ENCODE measurements around the gene TMEM221. TPM values are rescaled to one million over a fixed set of nuclear protein-coding genes. Genes with fewer than 3 reads are reported as not detected.

Gene TMEM221
- total RNA-seq, 1 experiment from 2014 or later: 0.39 TPM

DNA sequence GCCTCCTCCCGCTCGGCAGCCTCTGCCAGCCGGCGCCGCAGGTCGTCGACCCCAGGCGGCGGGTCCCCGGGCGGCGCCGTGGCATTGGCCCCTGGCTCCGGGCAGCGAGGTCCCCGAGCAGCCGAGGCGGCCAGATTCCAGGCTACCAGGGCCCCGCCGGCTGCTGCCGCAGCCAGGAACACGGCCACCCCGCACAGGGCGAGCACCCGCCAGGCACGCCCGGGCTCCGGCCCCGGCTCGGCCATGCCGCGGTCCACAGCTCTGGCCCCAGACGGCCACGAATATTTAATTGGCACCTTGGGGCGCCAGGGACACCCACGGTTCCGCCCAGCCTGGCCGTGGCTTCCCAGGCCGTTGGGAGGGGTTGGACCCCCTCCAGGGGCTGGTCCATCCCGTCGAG lies 54.6 kb downstream of the TMEM221 start, which contains the start of gene CCDC194:
Gene CCDC194, minus strand, starts transcription at position 283 of the 400 bp plus-strand sequence. Its CDS starts 38 bp downstream, at position 245.
- H3K4me3 ChIP-seq (ENCODE audit: low read depth in 2 of 2, low read length in 2 of 2): no peak within 1 kb of the TSS
- in situ Hi-C loops (cut with HindIII; ENCODE audit: low pct_unique_long_range_greater_than_20kb, low sequenced_read_pairs): no loop called here
- H3K9me3 ChIP-seq (ENCODE audit: control insufficient read depth, insufficient read depth, low read depth, low read length): no peaks in the 10 kb centered on the region; the same call in 1 of the 2 replicates
- peaks cover 5% of the 10 kb centered on the region for H3K4me1 ChIP-seq (ENCODE audit: control insufficient read depth, insufficient read depth, low read length)
- no peak for DNase-seq (ENCODE audit: low read depth, low spot score)
- ChIA-PET CTCF (no interaction called here), POLR2A (no interaction called here)
- no peak within 1 kb of the TSS; the same call in 1 of the 2 replicates for H3K27ac ChIP-seq (ENCODE audit: low read length)
- BruUV-seq (replicated peaks): no TSS peak
- no peaks in the 10 kb centered on the region for H3K27me3 ChIP-seq (ENCODE audit: control insufficient read depth, insufficient read depth, low read length)
- TF ChIP-seq SIN3A (IDR thresholded peaks at IDR 0.05; ENCODE audit: borderline replicate concordance, insufficient read depth, low read depth, low read length) (no peak), TCF7L2 (IDR thresholded peaks at IDR 0.05; ENCODE audit: low read depth, low read length) (no peak), POLR2AphosphoS5 (IDR thresholded peaks at IDR 0.05; ENCODE audit: low read depth, low read length) (no peak)
- TF ChIP-seq, protein P1, sequence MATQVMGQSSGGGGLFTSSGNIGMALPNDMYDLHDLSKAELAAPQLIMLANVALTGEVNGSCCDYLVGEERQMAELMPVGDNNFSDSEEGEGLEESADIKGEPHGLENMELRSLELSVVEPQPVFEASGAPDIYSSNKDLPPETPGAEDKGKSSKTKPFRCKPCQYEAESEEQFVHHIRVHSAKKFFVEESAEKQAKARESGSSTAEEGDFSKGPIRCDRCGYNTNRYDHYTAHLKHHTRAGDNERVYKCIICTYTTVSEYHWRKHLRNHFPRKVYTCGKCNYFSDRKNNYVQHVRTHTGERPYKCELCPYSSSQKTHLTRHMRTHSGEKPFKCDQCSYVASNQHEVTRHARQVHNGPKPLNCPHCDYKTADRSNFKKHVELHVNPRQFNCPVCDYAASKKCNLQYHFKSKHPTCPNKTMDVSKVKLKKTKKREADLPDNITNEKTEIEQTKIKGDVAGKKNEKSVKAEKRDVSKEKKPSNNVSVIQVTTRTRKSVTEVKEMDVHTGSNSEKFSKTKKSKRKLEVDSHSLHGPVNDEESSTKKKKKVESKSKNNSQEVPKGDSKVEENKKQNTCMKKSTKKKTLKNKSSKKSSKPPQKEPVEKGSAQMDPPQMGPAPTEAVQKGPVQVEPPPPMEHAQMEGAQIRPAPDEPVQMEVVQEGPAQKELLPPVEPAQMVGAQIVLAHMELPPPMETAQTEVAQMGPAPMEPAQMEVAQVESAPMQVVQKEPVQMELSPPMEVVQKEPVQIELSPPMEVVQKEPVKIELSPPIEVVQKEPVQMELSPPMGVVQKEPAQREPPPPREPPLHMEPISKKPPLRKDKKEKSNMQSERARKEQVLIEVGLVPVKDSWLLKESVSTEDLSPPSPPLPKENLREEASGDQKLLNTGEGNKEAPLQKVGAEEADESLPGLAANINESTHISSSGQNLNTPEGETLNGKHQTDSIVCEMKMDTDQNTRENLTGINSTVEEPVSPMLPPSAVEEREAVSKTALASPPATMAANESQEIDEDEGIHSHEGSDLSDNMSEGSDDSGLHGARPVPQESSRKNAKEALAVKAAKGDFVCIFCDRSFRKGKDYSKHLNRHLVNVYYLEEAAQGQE (IDR thresholded peaks at IDR 0.05; ENCODE audit: insufficient read depth in 1 of 2, low read depth in 2 of 2, low read length in 1 of 2): no peak
- TF ChIP-seq, protein P2, sequence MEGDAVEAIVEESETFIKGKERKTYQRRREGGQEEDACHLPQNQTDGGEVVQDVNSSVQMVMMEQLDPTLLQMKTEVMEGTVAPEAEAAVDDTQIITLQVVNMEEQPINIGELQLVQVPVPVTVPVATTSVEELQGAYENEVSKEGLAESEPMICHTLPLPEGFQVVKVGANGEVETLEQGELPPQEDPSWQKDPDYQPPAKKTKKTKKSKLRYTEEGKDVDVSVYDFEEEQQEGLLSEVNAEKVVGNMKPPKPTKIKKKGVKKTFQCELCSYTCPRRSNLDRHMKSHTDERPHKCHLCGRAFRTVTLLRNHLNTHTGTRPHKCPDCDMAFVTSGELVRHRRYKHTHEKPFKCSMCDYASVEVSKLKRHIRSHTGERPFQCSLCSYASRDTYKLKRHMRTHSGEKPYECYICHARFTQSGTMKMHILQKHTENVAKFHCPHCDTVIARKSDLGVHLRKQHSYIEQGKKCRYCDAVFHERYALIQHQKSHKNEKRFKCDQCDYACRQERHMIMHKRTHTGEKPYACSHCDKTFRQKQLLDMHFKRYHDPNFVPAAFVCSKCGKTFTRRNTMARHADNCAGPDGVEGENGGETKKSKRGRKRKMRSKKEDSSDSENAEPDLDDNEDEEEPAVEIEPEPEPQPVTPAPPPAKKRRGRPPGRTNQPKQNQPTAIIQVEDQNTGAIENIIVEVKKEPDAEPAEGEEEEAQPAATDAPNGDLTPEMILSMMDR (IDR thresholded peaks at IDR 0.05): no peak
- H3K36me3 ChIP-seq (ENCODE audit: control insufficient read depth, insufficient read depth, low read length): no peaks in the 10 kb centered on the region
- intact Hi-C loops (cut with micrococcal nuclease; ENCODE audit: unreplicated experiment): loop anchor here (10.0 kb wide), 1 partner anchor 71 kb away; the partner anchor contains the start of gene NXNL1
- ATAC-seq: no peak

DNA sequence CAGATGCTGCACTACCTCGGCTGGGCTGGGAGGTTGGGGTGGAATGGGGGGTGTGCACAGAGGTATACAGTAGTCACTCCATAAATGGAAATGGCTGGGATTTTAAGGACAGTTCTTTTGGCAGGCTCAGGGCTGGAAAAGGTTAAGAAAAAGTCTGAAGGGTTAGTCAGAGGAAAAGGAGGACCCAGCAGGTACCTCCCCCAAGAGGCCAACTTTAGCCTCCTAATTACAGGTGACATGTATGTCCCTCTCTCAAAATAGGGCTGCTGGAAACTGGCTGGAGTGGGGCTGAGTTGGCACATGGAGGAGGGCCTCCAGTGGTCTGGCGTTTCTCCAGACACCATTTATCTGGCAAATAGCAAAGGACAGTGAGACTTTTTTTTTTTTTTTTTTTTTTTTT lies 55.5 kb downstream of the TMEM221 start:
- POLR2A ChIA-PET: no interaction called here
- in situ Hi-C loops (cut with HindIII; ENCODE audit: low pct_unique_long_range_greater_than_20kb, low sequenced_read_pairs): no loop called here
- no peak overlapping the region for H3K27ac ChIP-seq (ENCODE audit: low read length)
- no peaks in the 10 kb centered on the region for H3K36me3 ChIP-seq (ENCODE audit: control insufficient read depth, insufficient read depth, low read length)
- H3K4me3 ChIP-seq (ENCODE audit: low read depth in 2 of 2, low read length in 2 of 2): no peak overlapping the region
- intact Hi-C loops (cut with micrococcal nuclease; ENCODE audit: unreplicated experiment): loop anchor here (10.0 kb wide), 1 partner anchor 72 kb away; the partner anchor contains the start of gene NXNL1
- no peaks in the 10 kb centered on the region for H3K27me3 ChIP-seq (ENCODE audit: control insufficient read depth, insufficient read depth, low read length)
- BruUV-seq (replicated peaks): no TSS peak
- peaks cover 5% of the 10 kb centered on the region for H3K4me1 ChIP-seq (ENCODE audit: control insufficient read depth, insufficient read depth, low read length)
- CTCF ChIA-PET: no interaction called here
- no peak for ATAC-seq
- TF ChIP-seq, protein P2 (IDR thresholded peaks at IDR 0.05): no peak
- TF ChIP-seq TCF7L2 (IDR thresholded peaks at IDR 0.05; ENCODE audit: low read depth, low read length): no peak
- TF ChIP-seq SIN3A (IDR thresholded peaks at IDR 0.05; ENCODE audit: borderline replicate concordance, insufficient read depth, low read depth, low read length): no peak
- DNase-seq (ENCODE audit: low read depth, low spot score): no peak
- no peaks in the 10 kb centered on the region; the same call in 1 of the 2 replicates for H3K9me3 ChIP-seq (ENCODE audit: control insufficient read depth, insufficient read depth, low read depth, low read length)
